Suprapubic skin (tissue), 4 donors: ENCODE data around the gene LANCL2. TPM values are rescaled to one million over a fixed set of nuclear protein-coding genes. Genes with fewer than 3 reads are reported as not detected.

Experiments
- DNase-seq, 2 donors: peaks; one replicate each; pipeline ENCODE4 v3.0.0-alpha.2; 2019; ENCODE audit warnings: low spot score in 2 of 2
- H3K27ac ChIP-seq: fragments of 200-600 bp; sonication (generic); one replicate; pipeline ENCODE4 v1.5.1; 2019
- H3K27me3 ChIP-seq: fragments of 200-600 bp; sonication (generic); one replicate; pipeline ENCODE4 v1.5.1; 2019
- H3K36me3 ChIP-seq: fragments of 200-600 bp; sonication (generic); one replicate; pipeline ENCODE4 v1.5.1; 2019
- H3K4me1 ChIP-seq: fragments of 200-600 bp; sonication (generic); one replicate; pipeline ENCODE4 v1.5.1; 2019
- H3K4me3 ChIP-seq: fragments of 200-600 bp; sonication (generic); one replicate; pipeline ENCODE4 v1.5.1; 2019; ENCODE audit warnings: mild to moderate bottlenecking
- H3K9me3 ChIP-seq: fragments of 200-600 bp; sonication (generic); one replicate; pipeline ENCODE4 v1.5.1; 2019
- EP300 ChIP-seq: sonication (generic); formaldehyde crosslinking; IDR thresholded peaks from one replicate; pipeline ENCODE4 v1.6.1; 2017; ENCODE audit warnings: antibody characterized with exemption
- POLR2A ChIP-seq, 2 donors: fragments of 450-650 bp; IDR thresholded peaks; one replicate each; pipeline ENCODE4 v1.6.1; 2017; ENCODE audit warnings: antibody characterized with exemption in 2 of 2, mild to moderate bottlenecking in 2 of 2, moderate library complexity in 2 of 2
- POLR2AphosphoS5 ChIP-seq, 3 donors: sonication (generic); formaldehyde crosslinking; IDR thresholded peaks; one replicate each; pipeline ENCODE4 v1.6.1; 2017; ENCODE audit warnings: antibody characterized with exemption in 3 of 3
- WGBS: methylation state at CpG from one replicate; pipeline ENCODE4 v1.1.5; 2018; 5-methylcytosine and 5-hydroxymethylcytosine counted together
- total RNA-seq, 4 donors: library from RNA; depleted of rRNA; stranded (reverse); fragments of >200 nt; gene quantifications; one replicate each; pipeline ENCODE4 v1.1.0, GENCODE V29; 2016
- TF ChIP-seq, protein P1 (sequence below), 2 donors: fragments of 200-600 bp in 1 of 2; fragments of 450-650 bp in 1 of 2; sonication (generic) in 1 of 2; IDR thresholded peaks; one replicate each; pipeline ENCODE4 v1.5.1; 2016 to 2019; ENCODE audit warnings: antibody characterized with exemption in 2 of 2, mild to moderate bottlenecking in 1 of 2, moderate library complexity in 1 of 2

Gene LANCL2
- total RNA-seq, 4 donors from 2014 or later, result 11.4 to 22.9 (median 17.7) TPM

GRCh38 chr7:55427800-55428199 is 62.7 kb downstream of the LANCL2 start:
- no peak overlapping the region for H3K4me3 ChIP-seq
- DNase-seq, result no peak
- H3K27ac ChIP-seq, result no peak overlapping the region
- no peaks in the 10 kb centered on the region for H3K4me1 ChIP-seq
- 88% methylated on average over 11 of the region's 11 CpGs for WGBS
- H3K27me3 ChIP-seq, result no peaks in the 10 kb centered on the region
- H3K9me3 ChIP-seq, result no peaks in the 10 kb centered on the region
- TF ChIP-seq, protein P1, sequence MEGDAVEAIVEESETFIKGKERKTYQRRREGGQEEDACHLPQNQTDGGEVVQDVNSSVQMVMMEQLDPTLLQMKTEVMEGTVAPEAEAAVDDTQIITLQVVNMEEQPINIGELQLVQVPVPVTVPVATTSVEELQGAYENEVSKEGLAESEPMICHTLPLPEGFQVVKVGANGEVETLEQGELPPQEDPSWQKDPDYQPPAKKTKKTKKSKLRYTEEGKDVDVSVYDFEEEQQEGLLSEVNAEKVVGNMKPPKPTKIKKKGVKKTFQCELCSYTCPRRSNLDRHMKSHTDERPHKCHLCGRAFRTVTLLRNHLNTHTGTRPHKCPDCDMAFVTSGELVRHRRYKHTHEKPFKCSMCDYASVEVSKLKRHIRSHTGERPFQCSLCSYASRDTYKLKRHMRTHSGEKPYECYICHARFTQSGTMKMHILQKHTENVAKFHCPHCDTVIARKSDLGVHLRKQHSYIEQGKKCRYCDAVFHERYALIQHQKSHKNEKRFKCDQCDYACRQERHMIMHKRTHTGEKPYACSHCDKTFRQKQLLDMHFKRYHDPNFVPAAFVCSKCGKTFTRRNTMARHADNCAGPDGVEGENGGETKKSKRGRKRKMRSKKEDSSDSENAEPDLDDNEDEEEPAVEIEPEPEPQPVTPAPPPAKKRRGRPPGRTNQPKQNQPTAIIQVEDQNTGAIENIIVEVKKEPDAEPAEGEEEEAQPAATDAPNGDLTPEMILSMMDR (IDR thresholded peaks at IDR 0.05), result no peak
- no peak for TF ChIP-seq EP300
- peaks cover 32% of the 10 kb centered on the region for H3K36me3 ChIP-seq

GRCh38 chr7:55429835-55430499 is 64.8 kb downstream of the LANCL2 start:
- H3K9me3 ChIP-seq, result no peaks in the 10 kb centered on the region
- 86% methylated on average over 10 of the region's 11 CpGs for WGBS
- no peak overlapping the region for H3K27ac ChIP-seq

DNA sequence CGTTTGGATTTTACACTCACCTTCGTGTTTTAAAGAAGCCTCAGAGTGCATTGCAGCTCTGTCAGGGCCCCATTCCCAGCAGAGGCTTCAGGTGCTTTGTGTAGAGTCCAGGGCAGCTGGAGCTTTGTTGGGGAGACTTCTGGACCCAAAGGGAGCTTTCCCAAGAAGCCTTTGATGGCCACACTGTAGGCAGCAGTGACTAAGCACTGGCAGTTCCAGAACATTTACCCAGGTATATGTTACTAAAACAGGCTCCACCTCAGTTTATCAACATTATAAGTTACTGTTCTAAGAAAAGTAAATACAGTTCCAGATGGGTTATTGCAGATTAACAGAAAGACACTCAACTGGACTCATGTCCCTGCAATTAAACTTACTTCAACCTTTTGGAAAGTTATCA is 66.8 kb downstream of the LANCL2 start:
- H3K9me3 ChIP-seq, result no peaks in the 10 kb centered on the region
- TF ChIP-seq POLR2AphosphoS5 (IDR thresholded peaks at IDR 0.05) (no peak), POLR2A (IDR thresholded peaks at IDR 0.05) (no peak), EP300 (no peak)
- TF ChIP-seq, protein P1 (IDR thresholded peaks at IDR 0.05), result no peak
- H3K4me1 ChIP-seq, result no peaks in the 10 kb centered on the region
- 59% methylated on average over 2 of the region's 2 CpGs for WGBS
- H3K27ac ChIP-seq, result no peak overlapping the region
- peaks cover 15% of the 10 kb centered on the region for H3K36me3 ChIP-seq
- DNase-seq, result no peak
- H3K27me3 ChIP-seq, result no peaks in the 10 kb centered on the region
- H3K4me3 ChIP-seq, result no peak overlapping the region

More at GRCh38 chr7:55429835-55430499, 64.8 kb downstream of the LANCL2 start:
- Histone ChIP-seq H3K4me1 (no peaks in the 10 kb centered on the region), H3K4me3 (no peak overlapping the region), H3K36me3 (peaks cover 27% of the 10 kb centered on the region), H3K27me3 (no peaks in the 10 kb centered on the region)
- no peak for TF ChIP-seq EP300
- TF ChIP-seq POLR2AphosphoS5 (IDR thresholded peaks at IDR 0.05), result no peak
- TF ChIP-seq POLR2A (IDR thresholded peaks at IDR 0.05), result no peak
- TF ChIP-seq, protein P1 (IDR thresholded peaks at IDR 0.05), result no peak
- no peak for DNase-seq

GRCh38 chr7:55432506-55432905 is 67.4 kb downstream of the LANCL2 start:
- no peak for DNase-seq
- Histone ChIP-seq H3K9me3 (no peaks in the 10 kb centered on the region), H3K27me3 (no peaks in the 10 kb centered on the region), H3K4me3 (no peak overlapping the region), H3K4me1 (no peaks in the 10 kb centered on the region), H3K27ac (no peak overlapping the region), H3K36me3 (peaks cover 15% of the 10 kb centered on the region)
- WGBS, result 82% methylated on average over 3 of the region's 3 CpGs
- no peak for TF ChIP-seq POLR2A (IDR thresholded peaks at IDR 0.05)
- TF ChIP-seq, protein P1 (IDR thresholded peaks at IDR 0.05), result no peak
- no peak for TF ChIP-seq EP300
- no peak for TF ChIP-seq POLR2AphosphoS5 (IDR thresholded peaks at IDR 0.05)

GRCh38 chr7:55432939-55433784 is 68.0 kb downstream of the LANCL2 start:
- H3K4me3 ChIP-seq, result no peak overlapping the region
- no peak for DNase-seq
- TF ChIP-seq EP300 (no peak), POLR2A (IDR thresholded peaks at IDR 0.05) (no peak), POLR2AphosphoS5 (IDR thresholded peaks at IDR 0.05) (no peak)
- TF ChIP-seq, protein P1 (IDR thresholded peaks at IDR 0.05), result peak in 1 of 2 donors; percentile 11
- H3K27me3 ChIP-seq, result no peaks in the 10 kb centered on the region
- no peaks in the 10 kb centered on the region for H3K4me1 ChIP-seq
- H3K9me3 ChIP-seq, result no peaks in the 10 kb centered on the region
- H3K27ac ChIP-seq, result no peak overlapping the region
- peaks cover 15% of the 10 kb centered on the region for H3K36me3 ChIP-seq
- WGBS, result 58% methylated on average over 13 of the region's 13 CpGs
